ENCODE measurements around the gene CBX2.

The CBX2 gene

DNA sequence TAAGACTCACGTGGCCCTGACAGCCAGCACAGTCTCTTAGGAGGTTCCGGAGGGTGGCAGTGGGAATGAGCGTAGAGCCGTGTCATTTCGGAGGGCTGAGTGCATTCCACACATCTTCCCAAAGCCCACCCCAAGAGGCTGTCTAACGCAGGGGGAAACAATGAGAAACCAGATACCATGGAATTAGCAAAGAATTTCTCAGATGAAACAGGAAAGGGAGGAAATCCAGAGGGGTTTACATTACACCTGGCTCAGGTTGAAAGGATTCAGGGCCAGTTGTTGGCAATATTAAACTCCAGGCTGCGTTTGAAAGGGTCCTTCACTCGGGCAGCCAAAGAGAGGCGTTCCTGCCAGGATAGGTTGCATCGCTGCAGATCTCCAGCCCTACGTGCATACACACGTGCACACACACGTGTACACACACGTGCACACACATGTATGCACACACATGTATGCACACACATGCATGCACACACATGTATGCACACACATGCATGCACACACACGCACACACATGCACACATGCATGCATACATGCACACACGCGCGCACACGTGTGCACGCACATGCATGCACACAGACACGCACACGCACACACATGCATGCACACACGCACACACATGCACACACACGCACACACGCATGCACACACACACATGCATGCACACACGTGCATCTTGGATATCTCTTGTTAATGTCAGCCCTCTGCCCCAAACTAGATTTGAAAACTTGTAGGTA, 49.1 kb downstream of the CBX2 start:
- DNase-seq (ENCODE audit: low read depth, low spot score), result no peak

DNA sequence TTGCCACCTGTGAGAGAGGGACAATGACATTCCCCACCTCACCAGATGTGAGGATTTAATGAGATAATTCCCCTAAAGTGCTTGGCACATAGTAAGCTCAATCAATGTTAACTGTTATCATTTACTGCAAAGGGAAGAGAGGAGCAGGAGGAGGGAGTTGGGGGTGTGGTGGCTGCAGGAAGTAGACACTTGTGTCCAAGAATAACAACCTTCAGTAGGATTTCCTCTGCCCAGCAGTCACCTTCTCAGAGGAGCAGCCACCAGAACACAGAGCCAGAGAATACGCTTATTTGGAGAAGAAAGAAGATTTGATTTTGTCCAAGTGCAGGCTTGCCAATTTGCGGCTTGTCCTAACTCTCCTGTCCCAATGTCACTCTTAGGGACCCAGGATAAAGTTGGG, 51.1 kb downstream of the CBX2 start:
- no peak for DNase-seq (ENCODE audit: low read depth, low spot score)

DNA sequence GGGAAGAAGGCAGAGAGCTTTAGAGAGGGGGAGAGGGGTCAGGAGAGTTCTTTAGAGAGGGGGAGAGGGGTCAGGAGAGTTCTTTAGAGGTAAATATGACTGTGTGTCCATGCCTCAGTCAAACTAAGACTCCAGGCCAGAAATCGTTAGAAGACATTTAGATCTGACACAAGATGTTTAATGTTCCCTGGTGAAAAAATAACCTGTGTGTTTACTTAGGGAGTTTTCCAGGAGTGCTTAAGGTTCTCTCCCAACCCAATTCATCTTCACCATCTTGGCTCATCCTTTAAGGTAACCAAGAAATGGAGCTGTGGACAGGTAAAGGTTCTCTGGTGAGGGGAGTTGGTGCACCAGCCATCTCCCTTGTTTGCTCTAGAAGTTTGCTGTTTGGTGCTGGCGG, 51.5 kb downstream of the CBX2 start:
- DNase-seq (ENCODE audit: low read depth, low spot score), result no peak

DNA sequence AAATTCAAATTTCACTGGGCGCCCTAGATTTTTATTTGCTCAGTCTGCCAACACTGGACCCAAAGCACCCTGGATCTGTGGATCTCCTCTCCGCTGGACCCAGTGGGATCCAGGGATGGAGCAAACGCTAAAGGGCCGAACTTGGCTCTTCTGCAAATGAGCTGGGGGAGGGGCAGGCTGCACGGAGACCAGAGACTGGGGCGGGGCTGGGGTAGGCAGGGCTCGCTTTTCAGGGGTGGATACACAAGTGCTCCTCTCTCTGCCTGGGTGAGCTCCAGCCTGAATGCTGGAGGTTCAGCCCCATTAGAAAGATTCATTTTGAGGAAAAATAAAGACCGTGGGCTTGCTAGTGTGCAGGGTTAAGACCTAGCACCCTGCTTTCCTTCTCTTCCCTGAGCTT, 52.4 kb downstream of the CBX2 start:
- no peak for DNase-seq (ENCODE audit: low read depth, low spot score)

DNA sequence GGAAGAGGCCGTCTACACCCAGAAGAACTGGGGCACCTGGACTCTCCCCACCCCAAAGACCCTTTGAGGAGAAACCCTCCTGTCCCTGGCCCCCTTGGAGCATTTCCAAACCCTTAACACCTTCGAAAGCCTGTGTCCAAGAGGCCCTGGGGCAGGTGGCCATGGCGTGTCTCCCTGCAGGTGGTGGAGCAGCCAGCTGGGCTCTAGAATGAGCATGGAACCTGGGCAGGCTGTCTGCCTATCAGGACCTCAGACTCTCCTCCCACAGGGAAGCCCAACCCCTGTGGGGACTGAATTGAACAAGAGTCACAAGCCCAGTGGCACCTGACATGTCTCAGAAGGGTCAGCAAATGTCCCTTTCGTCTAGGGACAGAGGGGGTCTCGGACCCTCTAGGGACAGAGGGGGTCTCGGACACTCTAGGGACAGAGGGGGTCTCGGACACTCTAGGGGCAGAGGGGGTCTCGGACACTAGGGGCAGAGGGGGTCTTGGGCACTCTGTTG, 52.9 kb downstream of the CBX2 start:
- no peak for DNase-seq (ENCODE audit: low read depth, low spot score)

DNA sequence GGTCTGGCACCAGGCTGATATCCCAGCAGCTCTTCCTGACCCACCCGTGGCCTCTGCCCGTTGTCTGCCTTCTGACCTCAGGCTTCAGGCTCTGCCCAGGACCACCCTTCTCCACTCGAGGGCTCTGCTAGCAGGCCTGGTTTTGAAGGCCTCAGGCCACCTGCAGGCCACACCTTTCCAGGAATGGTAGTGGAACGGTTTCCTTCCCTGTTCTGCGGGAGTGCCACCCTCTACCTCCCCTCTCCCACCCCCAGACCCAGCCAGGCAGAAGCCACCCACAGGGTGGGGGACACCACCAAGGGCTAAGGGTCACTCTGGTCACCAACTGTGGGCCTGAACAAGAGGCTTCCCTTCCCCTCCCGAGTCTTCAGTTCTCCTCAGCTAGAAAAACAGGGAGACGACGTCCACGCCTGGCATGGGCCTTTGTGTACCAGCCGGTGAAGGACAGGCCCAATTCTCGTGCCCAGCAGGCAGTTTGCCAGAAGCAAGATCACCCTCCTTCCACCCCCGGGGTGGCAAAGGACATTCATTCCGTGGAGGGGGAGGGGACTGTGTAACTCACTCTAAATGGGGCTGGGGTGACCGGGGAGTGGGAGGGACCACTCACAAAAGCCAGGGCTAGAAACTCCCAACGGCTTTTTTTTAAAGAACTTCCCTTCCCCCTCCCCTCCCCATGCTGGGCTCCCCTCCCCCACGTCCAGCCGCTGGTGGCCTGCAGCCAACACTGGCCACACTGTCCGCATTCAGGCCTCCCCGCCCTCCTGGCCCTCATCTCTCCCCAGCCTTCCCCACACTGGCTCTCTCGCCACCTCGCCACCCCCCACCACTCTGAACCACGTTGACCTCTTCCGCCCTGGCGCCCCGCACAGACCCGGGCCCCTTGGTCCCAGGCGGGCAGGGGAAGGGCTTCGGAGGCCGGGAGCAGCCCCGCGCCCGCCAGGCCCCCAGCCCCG, 53.6 kb downstream of the CBX2 start:
- no peak for DNase-seq (ENCODE audit: low read depth, low spot score)

DNA sequence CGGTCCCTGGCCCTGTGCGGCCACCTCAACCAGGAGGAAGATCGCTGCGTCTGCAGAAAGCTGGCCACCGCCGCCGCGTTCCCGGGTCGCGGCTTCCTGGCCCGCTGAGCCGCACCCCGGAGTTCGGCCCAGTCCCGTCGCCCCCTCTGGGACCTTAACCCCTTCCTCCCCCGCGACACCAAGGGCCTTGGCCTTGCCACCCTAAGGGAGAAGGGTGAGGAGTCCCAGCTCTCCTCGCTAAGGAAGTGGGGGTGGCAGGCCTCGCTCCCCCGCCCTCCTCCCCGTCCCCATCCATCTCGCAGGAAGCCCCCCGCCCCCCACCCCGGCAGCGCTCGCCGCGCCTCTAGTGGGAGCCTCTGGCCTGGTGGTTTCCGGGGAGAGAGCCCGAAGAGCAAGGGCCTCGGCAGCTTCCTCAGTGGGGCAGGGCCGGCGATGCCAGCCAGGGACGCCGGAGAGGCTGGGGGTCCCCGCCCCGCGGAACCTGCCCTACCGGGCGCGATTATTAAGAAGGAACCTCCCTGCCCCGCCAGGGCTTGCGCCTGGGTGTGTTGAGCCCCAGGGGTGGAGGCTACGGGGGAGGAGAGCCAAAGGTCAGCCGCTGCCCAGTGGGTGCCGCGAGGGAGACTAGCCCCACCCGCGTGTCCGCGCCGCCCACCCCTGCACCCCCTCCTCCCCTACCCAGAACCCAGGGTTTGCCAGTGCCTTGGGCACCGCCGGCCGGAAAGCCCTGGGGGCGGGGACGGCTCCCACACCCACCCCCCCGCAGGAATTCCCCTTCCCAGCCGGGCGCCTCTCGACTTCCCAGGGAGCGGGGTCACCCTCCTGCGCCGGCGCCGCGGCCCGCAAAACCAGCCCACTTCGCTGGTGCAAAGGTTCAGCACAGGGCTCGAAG, 54.5 kb downstream of the CBX2 start:
- no peak for DNase-seq (ENCODE audit: low read depth, low spot score)

DNA sequence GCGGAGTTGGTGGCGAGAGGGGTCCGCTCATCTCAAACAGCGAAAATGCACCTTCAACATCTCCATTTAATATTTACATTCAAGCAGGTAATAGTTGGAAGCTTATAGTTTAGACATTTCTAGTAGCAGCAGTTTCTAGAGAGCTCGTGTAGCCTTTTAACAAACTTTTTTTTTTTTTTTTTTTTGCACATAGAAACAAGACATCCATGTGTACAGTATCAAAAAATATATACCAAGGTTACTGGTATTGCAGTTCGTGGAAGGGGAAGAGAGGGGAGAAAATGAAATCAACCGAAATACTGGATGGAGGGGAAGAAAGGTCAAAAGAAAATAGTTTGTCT, 55.1 kb downstream of the CBX2 start:
- no peak for DNase-seq (ENCODE audit: low read depth, low spot score)

DNA sequence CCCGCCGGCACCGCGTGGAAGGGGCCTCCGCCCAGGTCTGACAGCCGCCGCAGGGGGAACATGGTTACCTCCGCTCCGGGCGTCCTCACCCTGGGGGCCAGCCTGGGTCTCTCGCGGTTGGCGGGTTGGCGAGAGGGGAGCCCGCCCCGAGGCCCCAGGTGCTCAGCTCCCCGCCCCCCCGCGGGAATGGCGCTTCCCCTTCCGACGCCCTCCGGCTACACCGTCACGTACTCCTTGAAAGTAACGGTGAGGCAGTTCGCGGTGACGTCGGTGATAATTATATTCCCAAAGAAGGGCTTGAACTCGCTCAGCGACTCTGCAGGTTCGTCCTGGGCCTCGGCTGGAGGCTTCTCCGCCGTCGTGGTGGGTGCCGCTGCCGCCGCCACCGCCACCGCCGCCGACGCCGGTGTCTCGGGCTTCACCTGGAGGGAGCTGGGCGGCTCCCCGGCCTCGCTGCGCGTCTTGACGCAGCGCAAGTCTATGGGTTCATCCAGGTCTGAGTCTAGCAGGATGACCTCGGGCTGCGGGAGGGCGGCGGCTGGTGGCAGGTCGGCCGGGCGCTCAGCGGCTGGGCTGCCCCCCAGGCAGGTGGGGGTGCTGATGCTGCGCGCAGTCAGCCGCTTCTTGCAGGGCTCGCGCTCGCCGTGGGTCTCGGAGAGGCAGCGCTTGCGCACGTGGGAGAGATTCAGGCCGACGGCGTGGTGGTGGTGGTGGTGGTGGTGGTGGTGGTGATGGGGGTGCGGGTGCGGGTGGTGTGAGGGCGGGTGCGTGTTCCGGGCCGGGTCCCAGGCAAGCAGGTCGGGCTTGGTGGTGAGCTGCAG, 56.0 kb downstream of the CBX2 start:
- DNase-seq (ENCODE audit: low read depth, low spot score), result no peak

DNA sequence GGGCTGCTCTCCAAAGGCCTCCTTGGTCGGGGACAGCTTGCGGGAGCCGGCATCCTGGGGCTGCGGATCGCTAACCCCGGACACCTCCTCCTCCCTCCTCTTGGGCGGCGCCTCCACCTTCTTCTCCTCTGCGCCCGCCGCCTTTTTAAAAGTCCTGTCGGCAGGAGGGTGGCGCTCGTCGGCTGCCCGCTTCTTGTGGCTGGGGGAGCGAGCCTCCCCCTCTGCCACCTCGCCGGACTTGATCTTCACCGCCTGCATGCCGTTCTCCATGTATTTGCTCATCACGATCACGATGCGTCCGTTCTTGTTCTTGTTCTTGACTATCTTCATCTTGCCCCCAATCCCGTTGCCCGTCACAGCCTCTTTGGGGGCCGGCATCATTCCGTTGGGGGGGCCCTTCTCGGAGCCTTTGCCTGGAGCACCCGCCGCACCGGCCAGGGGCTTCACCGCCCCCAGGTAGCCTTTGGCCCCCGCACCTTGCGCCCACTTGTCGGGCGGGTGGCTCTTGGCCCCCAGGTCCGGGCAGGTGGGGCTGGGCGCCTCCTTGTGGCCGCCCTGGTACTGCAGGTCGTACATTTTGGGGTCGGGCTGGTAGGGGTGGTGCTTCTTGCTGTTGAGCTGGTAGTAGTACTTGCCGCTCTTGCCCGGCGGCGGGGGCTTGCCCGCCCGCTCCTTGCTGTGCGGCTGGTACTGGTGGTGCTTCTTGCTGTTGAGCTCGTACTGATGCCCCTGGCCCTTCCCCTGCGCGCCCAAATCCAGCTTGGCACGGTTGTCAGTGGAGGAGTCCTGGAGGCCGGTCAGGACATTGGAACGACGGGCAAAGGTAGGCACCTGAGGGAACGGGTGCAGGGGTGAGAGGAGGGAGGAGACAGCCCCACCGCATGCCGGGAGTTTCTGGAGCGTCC, 56.9 kb downstream of the CBX2 start:
- no peak for DNase-seq (ENCODE audit: low read depth, low spot score)

DNA sequence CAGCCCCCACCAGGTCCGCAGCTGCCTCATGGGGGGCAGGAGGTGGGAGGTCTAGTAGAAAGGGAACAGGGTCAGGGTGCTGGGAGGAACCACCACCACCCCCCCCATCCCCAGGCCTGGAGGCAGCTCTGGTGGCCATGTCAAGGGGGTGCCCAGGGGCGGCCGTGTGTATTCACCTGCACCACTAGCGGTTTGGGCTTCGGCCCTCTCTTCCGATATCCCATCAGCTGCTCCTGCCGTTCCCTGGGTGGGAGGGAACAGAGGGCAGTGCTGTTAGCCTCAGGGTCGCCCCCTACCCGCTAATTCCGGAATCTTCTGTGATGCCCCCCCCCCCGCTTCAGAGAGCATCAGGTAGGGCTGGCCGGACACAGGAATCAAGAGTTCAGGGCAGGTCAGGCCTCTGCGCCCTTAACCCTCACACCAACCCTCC, 57.5 kb downstream of the CBX2 start:
- DNase-seq (ENCODE audit: low read depth, low spot score), result no peak

DNA sequence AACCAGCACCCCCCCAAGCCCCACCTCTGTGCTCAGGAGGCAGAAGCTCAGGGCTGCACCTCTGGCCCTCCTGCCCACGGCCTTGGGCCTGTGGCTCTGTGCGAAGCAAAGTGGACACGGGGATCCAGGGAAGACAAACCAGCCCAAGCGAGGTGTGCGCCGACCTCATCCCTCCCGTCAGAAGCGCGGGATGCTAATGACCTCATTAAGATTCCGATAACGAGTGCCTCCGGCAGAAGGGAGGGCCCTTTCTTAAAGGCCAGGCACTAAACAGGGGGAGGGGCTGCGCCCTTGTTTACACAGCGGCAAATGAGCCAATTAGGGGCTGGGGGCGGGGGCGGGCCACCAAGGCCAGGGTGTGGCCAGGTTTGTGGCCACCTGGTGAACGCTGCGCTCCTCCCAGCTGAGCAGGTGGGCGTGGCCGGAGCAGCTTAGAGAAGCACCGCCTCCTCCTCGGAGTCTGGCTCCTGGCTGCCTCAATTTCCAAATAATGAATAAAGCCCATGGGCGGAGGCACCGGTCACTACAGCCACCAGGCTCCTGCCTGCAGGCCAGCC, 58.1 kb downstream of the CBX2 start:
- no peak for DNase-seq (ENCODE audit: low read depth, low spot score)

DNA sequence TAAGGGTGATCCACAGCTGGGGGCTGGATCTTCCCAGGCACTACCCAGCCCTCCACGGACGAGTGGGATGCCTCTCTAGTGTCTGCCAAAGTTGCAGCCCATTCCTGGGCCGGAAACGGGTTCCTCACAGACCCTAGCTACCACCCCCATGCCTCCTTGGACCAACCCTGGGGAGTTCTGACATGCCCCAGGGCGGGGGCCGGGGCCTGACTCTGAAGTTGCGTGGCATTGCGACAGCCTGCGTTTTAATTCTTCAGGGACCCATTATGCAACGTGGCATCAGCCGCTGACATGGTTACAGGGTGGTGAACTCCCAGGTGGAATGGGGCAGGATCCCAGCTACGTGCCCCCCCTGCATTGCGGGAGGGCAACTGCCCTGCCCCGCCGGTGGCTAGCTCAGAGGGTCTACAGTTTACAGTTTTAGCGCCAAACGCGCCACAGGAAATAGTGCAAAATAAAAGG, 58.6 kb downstream of the CBX2 start:
- no peak for DNase-seq (ENCODE audit: low read depth, low spot score)

DNA sequence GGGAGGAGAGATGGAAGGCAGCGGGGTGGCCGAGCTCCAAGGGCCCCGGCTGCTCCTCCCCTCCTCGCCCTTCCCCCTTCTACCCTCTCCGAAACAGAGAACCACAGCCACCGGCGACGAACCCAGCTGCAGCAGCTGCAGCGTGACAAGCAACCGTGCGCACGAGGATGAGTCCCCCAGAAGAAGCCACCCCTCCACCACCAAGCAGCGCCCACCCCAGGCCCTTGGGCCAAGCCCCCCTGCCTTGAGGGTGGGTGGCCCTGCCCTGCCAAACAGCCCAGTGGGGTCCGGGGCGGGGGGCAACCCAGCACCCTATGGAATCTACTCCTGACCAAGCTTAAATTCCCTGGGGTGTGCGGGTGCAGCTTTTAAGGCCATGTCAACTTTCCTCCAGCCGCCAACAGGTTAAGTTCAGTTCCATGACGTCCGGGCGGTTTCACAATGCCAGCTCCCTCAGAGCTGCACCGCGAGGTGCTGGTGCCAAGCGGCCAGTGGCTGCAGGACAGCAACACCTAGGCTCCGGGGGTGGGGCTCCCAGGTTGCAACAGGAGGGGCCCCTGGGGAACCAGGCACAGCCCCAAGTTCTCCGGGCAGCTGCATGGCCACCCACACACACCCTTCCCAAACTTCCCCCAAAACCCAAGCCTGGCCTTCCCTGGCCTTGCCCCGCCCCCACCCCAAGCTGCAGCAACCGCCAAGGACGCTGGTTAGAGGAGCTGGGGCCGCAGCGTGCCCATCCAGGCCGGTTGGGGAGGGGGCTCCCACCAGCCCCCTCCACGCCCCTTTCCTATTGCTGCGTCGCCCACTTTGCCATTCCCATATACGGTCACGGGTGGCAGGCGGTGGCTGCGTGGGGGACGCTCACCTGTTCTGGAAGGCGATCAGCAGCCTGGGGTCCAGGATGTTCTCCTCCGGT, 59.3 kb downstream of the CBX2 start:
- no peak for DNase-seq (ENCODE audit: low read depth, low spot score)
